Gastrocnemius medialis (tissue), 4 donors: ENCODE measurements around the gene ZBTB20.

ENCODE experiments used
- CTCF ChIP-seq, 5 experiments: fragments of 450-650 bp in 3 of 5; fragments of 200-600 bp in 2 of 5; sonication (generic) in 2 of 5; IDR thresholded peaks in 4 of 5; conservative IDR thresholded peaks in 1 of 5; 1 replicate in 4 of 5; 2 replicates in 1 of 5; pipeline ENCODE4 v1.5.1; 2016 to 2019; ENCODE audit warnings: antibody characterized with exemption in 5 of 5, mild to moderate bottlenecking in 3 of 5, moderate library complexity in 3 of 5
- POLR2A ChIP-seq, 2 donors: fragments of 450-650 bp; IDR thresholded peaks; one replicate each; pipeline ENCODE4 v1.6.1; 2017; ENCODE audit warnings: antibody characterized with exemption in 2 of 2, mild to moderate bottlenecking in 2 of 2, moderate library complexity in 2 of 2

GRCh38 chr3:114454551-114455251 is 692.4 kb downstream of the ZBTB20 start:
- TF ChIP-seq CTCF (IDR thresholded peaks at IDR 0.05 in 4 of 5, conservative IDR thresholded peaks at IDR 0.05 in 1 of 5), result peak in 3 of 5 experiments; percentile 34 to 86 (median 77)
- TF ChIP-seq POLR2A (IDR thresholded peaks at IDR 0.05), result no peak
